Measurements from ENCODE around the gene EIPR1.

EIPR1 gene

DNA sequence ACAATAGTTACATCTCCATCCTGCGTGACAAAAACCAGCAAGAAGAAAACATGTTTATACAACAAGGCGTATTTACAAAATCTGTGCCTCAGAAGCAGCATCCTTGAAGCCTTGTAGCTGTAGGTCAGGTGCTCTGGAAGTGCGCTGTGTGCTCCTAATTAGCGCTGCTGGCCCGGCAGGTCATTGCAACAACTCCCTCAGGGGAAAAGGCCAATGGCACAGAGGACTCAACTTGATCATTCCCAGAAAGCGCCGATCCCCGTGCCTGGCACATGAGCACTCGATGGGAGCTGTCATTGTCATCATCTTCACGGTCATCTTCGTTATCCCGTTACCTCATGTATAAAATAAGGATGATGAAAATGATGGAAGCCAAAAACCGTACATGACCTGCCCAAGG, 58.5 kb downstream of the EIPR1 start:
- WGBS, 2 experiments = 94 to 96% methylated on average over 13 of the region's 13 CpGs
- H3K4me3 ChIP-seq (ENCODE audit: insufficient read depth, low read depth, low read length) = no peak overlapping the region
- no peaks in the 10 kb centered on the region for H3K9me3 ChIP-seq (ENCODE audit: control insufficient read depth, low read length)
- no peak overlapping the region for H3K27ac ChIP-seq (ENCODE audit: insufficient read depth, low read depth, low read length, poor library complexity, severe bottlenecking)
- no peaks in the 10 kb centered on the region for H3K4me1 ChIP-seq (ENCODE audit: control insufficient read depth, insufficient read depth, low read length)
- no peaks in the 10 kb centered on the region for H3K27me3 ChIP-seq (ENCODE audit: control insufficient read depth, insufficient read depth, low read length, poor library complexity, severe bottlenecking)
- H3K36me3 ChIP-seq (ENCODE audit: control insufficient read depth, insufficient read depth, low read length) = no peaks in the 10 kb centered on the region

DNA sequence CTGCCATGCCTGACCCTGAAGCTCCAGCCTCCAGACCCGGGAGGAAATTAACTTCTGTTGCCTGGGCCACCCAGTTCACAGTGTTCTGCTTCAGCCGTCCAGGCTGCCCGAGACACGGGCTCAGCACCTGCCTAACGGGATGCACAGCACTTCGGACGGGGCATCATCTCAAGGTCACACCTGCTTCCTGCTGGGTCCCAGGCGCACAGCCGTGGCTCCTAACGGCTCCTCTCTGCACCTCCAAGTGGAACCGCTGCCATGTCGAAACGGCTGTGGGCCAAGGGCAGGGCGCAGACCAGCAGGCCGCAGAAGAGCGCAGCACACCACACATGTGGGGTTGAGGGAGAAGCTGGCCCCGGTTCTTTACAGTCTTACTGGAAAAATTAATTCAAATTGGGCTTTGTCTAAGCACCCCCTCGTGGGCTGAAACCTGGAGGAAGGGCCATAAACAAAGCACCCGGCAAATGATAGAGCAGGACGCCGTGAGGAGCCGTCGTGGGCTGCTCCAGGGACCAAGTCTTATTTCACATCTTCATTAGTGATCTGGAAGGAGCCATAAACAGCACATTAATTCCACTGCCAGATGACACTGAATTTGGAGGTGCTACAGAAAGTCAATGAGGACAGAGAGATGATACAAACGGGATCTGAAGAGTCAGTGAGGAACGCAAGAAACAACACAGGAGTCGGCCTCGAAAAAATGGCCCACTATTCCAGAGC, 59.6 kb downstream of the EIPR1 start:
- 95% methylated on average over 27 of the region's 27 CpGs for WGBS, 2 experiments
- no peaks in the 10 kb centered on the region for H3K27me3 ChIP-seq (ENCODE audit: control insufficient read depth, insufficient read depth, low read length, poor library complexity, severe bottlenecking)
- H3K4me3 ChIP-seq (ENCODE audit: insufficient read depth, low read depth, low read length) = no peak overlapping the region

DNA sequence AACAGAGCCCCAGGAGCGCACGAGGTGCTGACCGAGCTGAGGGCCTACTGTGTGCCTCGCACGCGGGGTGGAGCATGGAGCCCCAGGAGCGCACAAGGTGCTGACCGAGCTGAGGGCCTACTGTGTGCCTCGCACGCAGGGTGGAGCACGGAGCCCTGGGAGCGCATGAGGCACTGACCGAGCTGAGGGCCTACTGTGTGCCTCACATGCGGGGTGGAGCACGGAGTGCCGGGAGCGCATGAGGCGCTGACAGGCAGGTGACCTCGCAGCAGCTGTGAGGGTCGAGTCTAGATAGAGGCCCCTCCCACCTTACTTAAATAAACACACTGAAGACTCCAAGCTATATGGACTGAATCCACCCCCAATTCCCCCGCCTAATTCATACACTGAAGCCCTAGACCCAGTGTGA, 60.3 kb downstream of the EIPR1 start:
- Histone ChIP-seq H3K27me3 (ENCODE audit: control insufficient read depth, insufficient read depth, low read length, poor library complexity, severe bottlenecking) (no peaks in the 10 kb centered on the region), H3K9me3 (ENCODE audit: control insufficient read depth, low read length) (no peaks in the 10 kb centered on the region), H3K27ac (ENCODE audit: insufficient read depth, low read depth, low read length, poor library complexity, severe bottlenecking) (no peak overlapping the region), H3K4me1 (ENCODE audit: control insufficient read depth, insufficient read depth, low read length) (no peaks in the 10 kb centered on the region), H3K36me3 (ENCODE audit: control insufficient read depth, insufficient read depth, low read length) (no peaks in the 10 kb centered on the region), H3K4me3 (ENCODE audit: insufficient read depth, low read depth, low read length) (no peak overlapping the region)
- WGBS, 2 experiments = 96% methylated on average over 21 of the region's 21 CpGs

More for the DNA sequence above, 59.6 kb downstream of the EIPR1 start:
- Histone ChIP-seq H3K27ac (ENCODE audit: insufficient read depth, low read depth, low read length, poor library complexity, severe bottlenecking) (no peak overlapping the region), H3K4me1 (ENCODE audit: control insufficient read depth, insufficient read depth, low read length) (no peaks in the 10 kb centered on the region), H3K9me3 (ENCODE audit: control insufficient read depth, low read length) (no peaks in the 10 kb centered on the region), H3K36me3 (ENCODE audit: control insufficient read depth, insufficient read depth, low read length) (no peaks in the 10 kb centered on the region)

DNA sequence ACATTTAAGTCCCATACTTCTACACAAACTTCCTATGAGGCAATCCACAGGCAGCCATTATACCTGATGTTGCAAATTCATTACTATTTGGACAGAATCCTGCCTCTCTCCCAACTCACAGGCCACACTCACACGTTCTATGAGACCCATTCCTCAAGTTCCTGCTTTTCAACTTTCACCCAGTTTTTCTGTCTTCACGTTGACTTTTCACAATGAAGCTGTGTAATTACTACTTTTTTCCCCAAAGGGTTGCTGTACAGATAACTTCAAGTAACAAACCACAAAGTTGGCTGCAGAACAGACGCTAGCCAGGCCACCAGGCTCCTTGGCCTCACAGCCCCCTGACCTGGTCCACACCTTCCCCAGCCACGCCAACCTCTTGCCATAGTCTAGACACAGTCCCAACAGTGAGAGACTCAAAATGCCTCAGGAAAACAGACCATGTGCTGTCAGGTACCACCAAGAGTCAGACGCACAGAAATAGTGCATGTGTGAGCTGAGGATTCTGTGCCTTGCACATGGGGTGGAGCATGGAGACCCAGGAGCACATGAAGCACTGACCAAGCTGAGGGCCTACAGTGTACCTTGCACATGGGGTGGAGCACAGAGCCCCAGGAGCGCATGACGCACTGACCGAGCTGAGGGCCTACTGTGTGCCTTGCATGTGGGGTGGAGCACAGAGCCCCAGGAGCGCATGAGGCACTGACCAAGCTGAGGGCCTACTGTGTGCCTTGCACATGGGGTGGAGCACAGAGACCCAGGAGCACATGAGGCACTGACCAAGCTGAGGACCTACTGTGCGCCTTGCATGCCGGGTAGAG, 61.0 kb downstream of the EIPR1 start:
- no peaks in the 10 kb centered on the region for H3K9me3 ChIP-seq (ENCODE audit: control insufficient read depth, low read length)
- H3K4me1 ChIP-seq (ENCODE audit: control insufficient read depth, insufficient read depth, low read length) = no peaks in the 10 kb centered on the region
- no peak overlapping the region for H3K4me3 ChIP-seq (ENCODE audit: insufficient read depth, low read depth, low read length)
- H3K27ac ChIP-seq (ENCODE audit: insufficient read depth, low read depth, low read length, poor library complexity, severe bottlenecking) = no peak overlapping the region
- H3K27me3 ChIP-seq (ENCODE audit: control insufficient read depth, insufficient read depth, low read length, poor library complexity, severe bottlenecking) = no peaks in the 10 kb centered on the region
- H3K36me3 ChIP-seq (ENCODE audit: control insufficient read depth, insufficient read depth, low read length) = no peaks in the 10 kb centered on the region
- 96 to 97% methylated on average over 11 of the region's 11 CpGs for WGBS, 2 experiments

DNA sequence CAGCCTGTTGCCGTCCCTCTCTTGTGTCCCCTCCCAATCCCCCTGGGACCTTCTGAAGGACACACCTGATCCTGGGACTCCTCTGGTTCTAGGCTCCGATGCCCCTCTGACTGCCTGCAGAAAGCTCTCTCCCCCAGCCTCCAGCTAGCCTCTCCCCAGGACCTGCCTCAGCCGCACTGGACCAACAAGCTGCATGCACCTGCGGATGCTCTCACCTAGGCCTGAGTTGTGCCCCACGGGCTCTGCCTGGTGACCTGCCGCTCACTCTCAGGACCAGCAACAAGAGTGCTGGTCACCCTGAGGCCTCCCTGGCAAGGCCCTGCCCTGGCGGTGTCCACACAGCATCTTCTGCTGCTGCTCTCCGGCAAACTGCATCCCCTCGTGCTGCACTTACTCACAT, 63.0 kb downstream of the EIPR1 start:
- 90 to 92% methylated on average over 9 of the region's 9 CpGs for WGBS, 2 experiments
- no peaks in the 10 kb centered on the region for H3K27me3 ChIP-seq (ENCODE audit: control insufficient read depth, insufficient read depth, low read length, poor library complexity, severe bottlenecking)
- no peak overlapping the region for H3K4me3 ChIP-seq (ENCODE audit: insufficient read depth, low read depth, low read length)
- H3K4me1 ChIP-seq (ENCODE audit: control insufficient read depth, insufficient read depth, low read length) = no peaks in the 10 kb centered on the region
- no peaks in the 10 kb centered on the region for H3K9me3 ChIP-seq (ENCODE audit: control insufficient read depth, low read length)
- no peak overlapping the region for H3K27ac ChIP-seq (ENCODE audit: insufficient read depth, low read depth, low read length, poor library complexity, severe bottlenecking)
- no peaks in the 10 kb centered on the region for H3K36me3 ChIP-seq (ENCODE audit: control insufficient read depth, insufficient read depth, low read length)

DNA sequence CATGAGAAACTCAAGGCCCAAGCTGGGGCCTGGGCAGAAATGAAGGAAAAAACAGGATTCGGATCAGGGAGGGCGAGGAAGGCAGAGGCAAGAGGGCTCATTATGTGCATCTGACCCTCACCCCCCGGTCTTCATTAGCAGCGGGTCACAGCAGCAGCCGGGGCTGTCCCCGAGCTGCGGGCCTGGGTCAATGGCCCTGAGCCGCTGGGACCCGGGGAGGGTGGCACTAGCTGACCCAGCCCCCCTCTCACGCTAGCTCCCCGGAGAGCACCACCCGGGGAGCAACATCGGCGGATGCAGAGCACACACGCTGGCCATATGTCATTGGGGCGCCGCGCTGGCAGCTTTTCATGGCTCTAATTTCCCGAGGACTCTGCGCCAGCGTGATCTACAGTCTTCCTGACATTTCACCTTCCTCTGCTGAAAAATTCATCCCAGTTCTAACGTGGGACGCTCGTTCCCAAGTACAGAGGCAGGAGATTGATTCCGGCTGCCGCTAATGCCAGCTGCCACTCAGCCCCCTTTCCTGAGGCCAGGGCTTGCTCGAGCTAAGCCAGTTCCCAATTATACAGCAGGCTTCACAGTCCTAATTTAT, 63.7 kb downstream of the EIPR1 start:
- H3K27ac ChIP-seq (ENCODE audit: insufficient read depth, low read depth, low read length, poor library complexity, severe bottlenecking) = no peak overlapping the region
- no peaks in the 10 kb centered on the region for H3K36me3 ChIP-seq (ENCODE audit: control insufficient read depth, insufficient read depth, low read length)
- WGBS, 2 experiments = 90 to 91% methylated on average over 27 of the region's 27 CpGs
- H3K9me3 ChIP-seq (ENCODE audit: control insufficient read depth, low read length) = no peaks in the 10 kb centered on the region
- no peak overlapping the region for H3K4me3 ChIP-seq (ENCODE audit: insufficient read depth, low read depth, low read length)
- H3K4me1 ChIP-seq (ENCODE audit: control insufficient read depth, insufficient read depth, low read length) = no peaks in the 10 kb centered on the region
- no peaks in the 10 kb centered on the region for H3K27me3 ChIP-seq (ENCODE audit: control insufficient read depth, insufficient read depth, low read length, poor library complexity, severe bottlenecking)

DNA sequence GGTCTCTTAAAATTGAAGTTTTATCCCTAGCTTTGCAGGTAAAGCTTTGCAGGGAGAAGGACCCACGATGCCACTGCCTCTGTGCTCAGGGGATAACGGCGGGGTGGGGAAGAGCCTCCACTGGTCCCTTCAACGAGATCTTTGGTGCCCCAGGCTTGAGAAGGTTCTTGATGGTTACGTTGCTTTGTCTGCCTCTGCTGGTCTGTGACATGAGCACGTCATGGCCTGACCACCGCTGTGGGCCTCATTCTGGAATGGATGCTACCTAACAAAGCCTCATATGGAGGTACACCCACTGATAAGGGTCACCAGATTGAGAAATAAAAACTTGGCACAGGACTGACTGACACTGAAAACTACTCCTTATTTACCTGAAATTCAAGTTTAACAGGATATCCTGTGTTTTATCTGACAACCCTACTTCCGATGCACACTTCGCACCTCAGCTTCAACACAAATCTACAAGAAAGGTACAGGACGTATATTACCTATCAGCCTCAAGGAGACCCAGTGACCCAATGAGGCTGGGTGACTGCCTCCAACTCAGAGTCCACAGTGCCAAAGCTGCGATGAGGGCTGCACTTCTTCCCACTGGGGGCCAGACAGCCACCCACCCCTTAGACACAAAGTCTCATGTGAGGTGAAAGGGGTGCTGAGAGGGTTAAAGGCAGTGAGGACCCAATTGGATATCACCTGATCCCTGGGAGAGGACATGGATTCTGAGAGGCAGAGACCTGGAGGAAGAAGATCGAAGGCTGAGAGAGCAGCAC, 64.9 kb downstream of the EIPR1 start:
- H3K27me3 ChIP-seq (ENCODE audit: control insufficient read depth, insufficient read depth, low read length, poor library complexity, severe bottlenecking) = no peaks in the 10 kb centered on the region
- H3K9me3 ChIP-seq (ENCODE audit: control insufficient read depth, low read length) = no peaks in the 10 kb centered on the region
- no peak overlapping the region for H3K27ac ChIP-seq (ENCODE audit: insufficient read depth, low read depth, low read length, poor library complexity, severe bottlenecking)
- H3K36me3 ChIP-seq (ENCODE audit: control insufficient read depth, insufficient read depth, low read length) = no peaks in the 10 kb centered on the region
- no peaks in the 10 kb centered on the region for H3K4me1 ChIP-seq (ENCODE audit: control insufficient read depth, insufficient read depth, low read length)
- no peak overlapping the region for H3K4me3 ChIP-seq (ENCODE audit: insufficient read depth, low read depth, low read length)
- WGBS, 2 experiments = 95 to 97% methylated on average over 12 of the region's 12 CpGs

DNA sequence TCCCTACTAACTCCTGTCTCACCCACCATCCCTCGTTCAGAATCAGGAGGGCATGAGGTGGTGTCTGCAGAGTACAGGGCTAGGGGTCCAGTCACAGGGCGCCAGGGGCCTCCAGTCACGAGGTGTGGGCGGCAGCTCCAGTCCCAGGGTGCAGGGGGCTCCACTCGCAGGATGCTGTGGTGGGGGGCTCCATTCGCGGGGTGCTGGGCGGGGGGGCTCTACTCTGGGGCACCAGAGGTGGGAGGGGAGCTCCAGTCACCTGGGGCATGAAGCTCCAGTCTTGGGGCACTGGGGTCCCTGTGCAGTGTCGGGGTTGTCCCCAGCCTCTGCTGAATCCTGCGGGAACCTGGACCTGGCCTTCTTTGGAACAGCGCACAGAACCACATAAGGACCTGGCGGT, 66.0 kb downstream of the EIPR1 start:
- Histone ChIP-seq H3K9me3 (ENCODE audit: control insufficient read depth, low read length) (no peaks in the 10 kb centered on the region), H3K27me3 (ENCODE audit: control insufficient read depth, insufficient read depth, low read length, poor library complexity, severe bottlenecking) (no peaks in the 10 kb centered on the region), H3K36me3 (ENCODE audit: control insufficient read depth, insufficient read depth, low read length) (no peaks in the 10 kb centered on the region), H3K4me1 (ENCODE audit: control insufficient read depth, insufficient read depth, low read length) (no peaks in the 10 kb centered on the region), H3K4me3 (ENCODE audit: insufficient read depth, low read depth, low read length) (no peak overlapping the region), H3K27ac (ENCODE audit: insufficient read depth, low read depth, low read length, poor library complexity, severe bottlenecking) (no peak overlapping the region)
- WGBS, 2 experiments = 94 to 96% methylated on average over 12 of the region's 12 CpGs

DNA sequence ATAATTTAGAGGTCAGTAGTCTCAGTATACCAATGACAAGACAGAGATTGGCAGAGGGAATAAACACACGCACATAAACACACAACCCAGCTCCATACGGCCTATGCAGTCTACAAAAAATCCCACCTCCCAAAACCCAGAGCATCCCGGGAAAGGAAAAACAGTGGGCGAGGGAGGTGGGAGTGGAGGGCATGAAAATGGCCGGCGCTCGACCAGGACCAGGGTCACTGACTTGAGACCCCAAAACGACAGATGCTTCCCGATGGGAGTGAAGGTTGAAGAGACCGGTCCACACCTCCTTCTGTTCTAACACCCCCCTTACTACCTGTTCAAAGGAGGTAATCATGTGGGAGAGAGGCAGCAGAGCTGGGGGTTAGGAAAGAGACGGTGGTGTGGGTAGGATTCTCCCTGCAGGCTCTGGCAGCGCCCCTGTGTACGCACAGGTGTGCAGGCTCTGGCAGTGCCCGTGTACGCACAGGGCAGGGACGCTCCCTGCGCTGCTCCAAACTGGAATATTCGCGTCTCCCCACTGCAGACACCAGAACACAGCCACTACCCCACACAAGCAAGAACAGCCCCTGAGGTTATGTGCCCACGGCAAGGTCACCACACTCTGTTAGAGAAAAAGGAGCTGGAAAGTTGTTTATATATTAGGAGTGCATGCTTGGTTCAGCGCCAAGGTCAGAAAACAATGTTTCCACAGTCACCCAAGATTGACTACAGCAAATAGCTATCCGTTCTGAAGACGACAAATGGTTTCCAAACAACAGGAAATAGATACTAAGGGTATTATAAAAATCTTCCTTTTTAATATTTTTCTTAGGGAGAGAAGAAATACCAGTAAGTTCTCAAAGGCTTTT, 67.9 kb downstream of the EIPR1 start:
- no peaks in the 10 kb centered on the region for H3K27me3 ChIP-seq (ENCODE audit: control insufficient read depth, insufficient read depth, low read length, poor library complexity, severe bottlenecking)
- 96 to 97% methylated on average over 21 to 23 of the region's 23 CpGs for whole genome bisulfite sequencing, 2 experiments
- H3K36me3 ChIP-seq (ENCODE audit: control insufficient read depth, insufficient read depth, low read length) = no peaks in the 10 kb centered on the region
- H3K9me3 ChIP-seq (ENCODE audit: control insufficient read depth, low read length) = no peaks in the 10 kb centered on the region
- H3K4me1 ChIP-seq (ENCODE audit: control insufficient read depth, insufficient read depth, low read length) = no peaks in the 10 kb centered on the region
- H3K4me3 ChIP-seq (ENCODE audit: insufficient read depth, low read depth, low read length) = no peak overlapping the region
- H3K27ac ChIP-seq (ENCODE audit: insufficient read depth, low read depth, low read length, poor library complexity, severe bottlenecking) = no peak overlapping the region

Measured in ectodermal cell (in vitro differentiated cells).